Right hindlimb (tissue), 1 donor: Measurements from ENCODE around the gene CRACDL.

Experiments
- DNase-seq: peaks from one replicate; pipeline ENCODE4 v3.0.0-alpha.2; 2018

Gene CRACDL

GRCh38 chr2:98847853-98848252, 88.2 kb downstream of the CRACDL start:
- DNase-seq, result no peak

DNA sequence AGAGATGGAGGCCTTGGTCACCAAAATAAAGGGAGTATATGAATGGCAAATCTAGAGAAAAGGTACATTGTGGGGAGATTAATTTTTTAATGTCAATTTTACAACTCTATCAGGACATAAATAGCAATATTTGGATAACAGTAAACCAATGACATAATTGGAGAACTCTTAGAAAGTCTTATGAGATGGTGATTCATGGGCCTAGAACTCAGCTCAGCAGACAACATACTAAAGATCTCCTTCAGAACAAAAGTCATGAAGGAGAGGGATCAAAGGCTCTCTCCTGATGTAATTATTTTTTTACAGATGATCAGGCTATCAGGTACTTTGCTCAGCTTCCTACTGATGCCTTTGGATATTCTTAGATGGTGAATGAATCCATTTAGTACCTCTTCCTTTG, 90.0 kb downstream of the CRACDL start:
- DNase-seq, result no peak

DNA sequence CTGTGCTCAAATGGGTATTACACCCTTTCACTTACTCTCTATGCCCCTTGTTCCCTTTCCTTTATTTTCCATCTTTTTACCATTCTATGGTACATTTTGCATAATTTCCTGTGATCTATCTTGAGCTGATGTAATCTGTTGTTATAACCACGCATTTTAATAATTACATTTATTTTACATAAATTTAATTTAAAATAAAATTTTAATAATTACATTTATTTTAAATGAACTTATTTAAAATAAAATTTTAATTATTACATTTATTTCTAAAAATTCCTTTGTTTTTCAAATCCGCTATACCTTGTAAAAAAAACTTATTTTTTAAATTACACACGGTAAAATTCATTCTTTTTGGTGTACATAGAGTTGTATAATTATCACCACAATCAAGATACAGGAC, 93.9 kb downstream of the CRACDL start:
- DNase-seq, result no peak

DNA sequence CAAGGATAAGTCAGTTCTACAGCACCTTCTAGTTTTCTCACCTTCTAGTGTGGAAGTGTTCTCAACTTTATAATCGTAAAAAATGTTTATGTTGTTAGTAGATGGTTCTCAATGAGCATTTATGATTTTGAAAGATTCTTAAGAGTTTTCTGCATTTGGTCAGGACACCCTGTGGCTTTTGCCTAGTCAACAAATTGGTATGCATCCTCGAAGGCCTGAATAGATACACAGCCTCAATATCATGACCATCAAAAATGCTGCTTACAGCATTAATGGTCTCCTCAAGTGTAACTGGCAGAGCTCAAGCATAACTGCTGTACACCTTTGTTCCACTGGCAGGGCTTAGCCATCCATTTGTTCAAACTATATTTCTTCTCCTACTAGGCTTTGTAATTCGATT, 96.7 kb downstream of the CRACDL start:
- DNase-seq, result no peak

- DNase-seq, result no peak
Measured at GRCh38 chr2:98835831-98836385, 100.1 kb downstream of the CRACDL start.

DNA sequence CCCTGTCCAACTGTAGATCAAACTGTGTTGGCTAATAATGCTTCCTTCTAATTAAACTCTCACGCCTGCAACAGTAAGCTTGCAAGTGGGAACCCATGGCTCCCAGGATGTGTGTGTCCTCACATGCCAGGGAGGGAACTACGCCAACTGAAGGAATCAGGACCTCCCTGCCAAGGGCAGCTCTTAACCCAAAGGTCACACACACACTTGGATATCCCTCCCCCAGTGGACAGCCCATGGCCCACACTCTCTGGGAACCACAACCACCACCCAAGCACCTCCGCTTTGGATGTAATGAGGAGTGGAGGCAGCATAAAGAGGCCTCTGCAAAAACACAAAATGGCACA, 102.1 kb downstream of the CRACDL start:
- no peak for DNase-seq

GRCh38 chr2:98833172-98833916, 102.7 kb downstream of the CRACDL start:
- no peak for DNase-seq

DNA sequence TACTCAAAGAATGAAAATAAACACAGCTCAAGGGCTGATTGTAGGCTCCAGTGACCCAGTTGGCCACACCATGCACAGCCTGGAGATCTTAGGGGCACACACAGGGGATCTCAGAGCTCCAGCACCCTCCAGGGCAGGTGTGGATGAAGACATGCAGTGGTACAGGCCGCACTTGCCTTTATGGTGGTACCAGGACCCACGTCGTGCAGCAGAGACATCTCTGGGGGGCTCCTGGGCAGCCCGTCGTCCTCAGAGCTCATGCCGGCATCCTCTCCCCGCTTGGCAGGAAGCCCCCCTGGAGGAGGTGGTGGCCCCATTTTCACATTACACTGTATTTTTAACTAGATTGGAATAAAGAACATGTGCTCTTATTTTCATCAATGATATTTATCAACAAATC, 103.9 kb downstream of the CRACDL start:
- DNase-seq, result no peak

- no peak for DNase-seq
Measured at GRCh38 chr2:98830571-98831145, 105.4 kb downstream of the CRACDL start.

DNA sequence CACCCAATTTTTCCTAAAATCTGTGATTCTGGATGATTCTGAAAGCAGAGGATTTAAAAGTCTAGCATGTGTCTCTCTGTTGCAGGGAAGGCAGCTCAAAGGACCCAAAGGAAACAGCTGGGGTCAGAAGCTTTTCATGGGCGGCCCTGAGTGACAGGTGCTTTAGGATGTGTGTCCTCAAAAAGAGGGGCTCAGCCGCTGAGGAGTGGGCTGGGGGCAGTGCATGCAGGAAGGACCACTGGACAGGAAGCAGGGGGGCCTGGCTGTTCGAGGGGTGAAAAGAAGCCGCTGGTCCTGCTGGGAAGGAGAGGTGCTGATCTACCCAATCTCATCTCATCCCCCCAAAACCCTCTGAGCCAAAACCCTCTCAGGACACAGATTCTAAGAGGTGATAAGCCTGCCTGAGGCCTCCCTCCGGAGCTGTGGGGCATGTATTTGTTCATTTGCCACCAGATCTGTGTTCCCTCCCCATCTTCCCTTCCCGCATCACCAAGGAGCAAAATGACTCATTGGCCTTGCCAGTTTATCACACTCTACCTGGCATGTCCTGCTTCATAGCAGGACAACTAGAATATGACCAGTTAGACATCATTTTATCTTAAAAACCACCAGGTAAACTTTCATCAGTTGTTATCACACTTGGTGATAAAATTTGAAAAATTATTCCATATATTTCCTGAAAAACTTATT, 106.3 kb downstream of the CRACDL start:
- DNase-seq, result no peak

GRCh38 chr2:98828793-98829371, 107.1 kb downstream of the CRACDL start:
- DNase-seq, result no peak

DNA sequence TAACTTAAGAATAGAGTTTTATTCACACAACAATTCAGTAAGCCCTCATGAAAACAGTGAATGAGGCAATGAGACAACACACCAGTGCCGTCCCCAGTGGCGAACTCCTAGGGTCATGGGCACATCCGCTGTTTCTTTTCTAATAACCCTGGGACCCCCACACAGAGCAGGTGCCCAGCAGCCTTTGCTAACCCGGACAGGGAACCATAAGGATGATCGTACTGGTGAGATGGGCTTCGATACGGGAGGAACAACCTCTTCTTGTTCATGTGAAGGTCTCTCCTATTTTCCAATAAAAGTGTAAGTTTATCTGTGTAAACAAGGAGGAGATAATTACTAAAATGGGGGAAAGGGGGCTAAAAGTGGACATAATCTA, 107.7 kb downstream of the CRACDL start:
- no peak for DNase-seq

GRCh38 chr2:98827625-98828368, 108.2 kb downstream of the CRACDL start:
- no peak for DNase-seq

GRCh38 chr2:98826856-98827255, 109.2 kb downstream of the CRACDL start:
- no peak for DNase-seq

- no peak for DNase-seq
Measured at GRCh38 chr2:98825858-98826257, 110.2 kb downstream of the CRACDL start.

DNA sequence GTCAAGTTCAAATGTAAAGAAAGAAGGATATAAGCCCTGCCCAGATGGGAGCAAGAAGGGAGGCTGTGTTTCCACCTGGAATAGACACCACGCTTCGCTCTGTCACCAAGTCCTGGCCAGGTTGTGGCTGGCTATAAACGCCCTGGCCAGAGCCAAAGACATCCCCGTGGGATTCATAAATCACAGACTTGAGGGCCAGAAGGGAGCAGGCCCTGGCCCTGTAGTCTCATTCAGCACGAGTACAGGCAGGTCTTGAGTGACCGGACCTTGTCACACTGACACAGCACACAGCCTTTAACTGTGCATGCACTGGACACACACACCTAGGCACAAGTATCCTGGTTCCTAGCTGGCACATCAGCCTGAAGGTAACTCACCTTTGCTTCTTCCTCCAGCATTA, 110.6 kb downstream of the CRACDL start:
- DNase-seq, result no peak

GRCh38 chr2:98825020-98825350, 111.0 kb downstream of the CRACDL start:
- no peak for DNase-seq

GRCh38 chr2:98824256-98825019, 111.6 kb downstream of the CRACDL start:
- DNase-seq, result no peak

DNA sequence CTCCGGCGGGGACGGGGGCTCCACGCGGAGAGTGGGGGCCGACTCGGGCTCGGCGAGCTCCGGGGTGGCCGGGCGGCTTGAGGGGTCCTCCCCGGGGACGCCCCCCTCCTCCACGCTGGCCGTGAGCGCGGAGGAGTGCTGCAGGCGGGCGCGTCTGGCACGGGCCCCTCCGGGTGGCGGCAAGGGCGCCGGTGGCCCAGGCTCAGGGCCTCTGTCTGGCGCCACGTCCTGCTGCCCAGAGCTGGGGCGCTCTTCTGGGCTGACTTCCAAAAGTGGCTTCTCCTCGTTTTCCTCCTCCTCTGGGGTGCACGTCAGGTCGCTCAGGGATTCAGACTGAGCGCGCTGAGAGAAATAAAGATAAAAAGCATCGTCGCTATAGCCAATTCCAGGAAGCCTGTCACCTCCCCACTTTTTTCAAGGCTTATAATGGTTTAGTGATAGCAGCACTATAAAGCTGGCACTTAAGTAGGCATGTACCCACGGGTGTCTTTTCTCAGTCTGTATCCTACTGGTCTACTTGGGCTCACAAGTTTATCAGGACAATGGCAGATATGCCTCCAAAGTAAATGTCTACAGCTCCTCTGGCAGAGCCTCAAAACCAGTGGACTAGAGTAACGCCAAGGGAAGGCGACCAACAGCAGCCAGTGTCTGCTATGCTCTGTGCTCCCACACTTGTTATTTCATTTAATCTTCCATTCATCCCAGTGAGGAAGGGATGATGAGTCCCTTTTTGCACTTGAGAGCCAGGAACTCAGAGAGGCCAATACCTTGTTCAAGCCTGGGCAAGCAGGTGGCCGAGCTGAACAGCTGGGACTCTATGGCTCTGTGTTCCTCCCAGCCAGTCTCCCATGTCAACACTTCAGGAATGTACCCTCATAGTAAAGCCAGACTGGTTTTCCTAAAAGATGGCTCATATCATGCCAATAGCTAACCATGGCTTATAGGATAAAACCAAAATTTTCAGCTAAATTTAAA, 112.5 kb downstream of the CRACDL start:
- no peak for DNase-seq

DNA sequence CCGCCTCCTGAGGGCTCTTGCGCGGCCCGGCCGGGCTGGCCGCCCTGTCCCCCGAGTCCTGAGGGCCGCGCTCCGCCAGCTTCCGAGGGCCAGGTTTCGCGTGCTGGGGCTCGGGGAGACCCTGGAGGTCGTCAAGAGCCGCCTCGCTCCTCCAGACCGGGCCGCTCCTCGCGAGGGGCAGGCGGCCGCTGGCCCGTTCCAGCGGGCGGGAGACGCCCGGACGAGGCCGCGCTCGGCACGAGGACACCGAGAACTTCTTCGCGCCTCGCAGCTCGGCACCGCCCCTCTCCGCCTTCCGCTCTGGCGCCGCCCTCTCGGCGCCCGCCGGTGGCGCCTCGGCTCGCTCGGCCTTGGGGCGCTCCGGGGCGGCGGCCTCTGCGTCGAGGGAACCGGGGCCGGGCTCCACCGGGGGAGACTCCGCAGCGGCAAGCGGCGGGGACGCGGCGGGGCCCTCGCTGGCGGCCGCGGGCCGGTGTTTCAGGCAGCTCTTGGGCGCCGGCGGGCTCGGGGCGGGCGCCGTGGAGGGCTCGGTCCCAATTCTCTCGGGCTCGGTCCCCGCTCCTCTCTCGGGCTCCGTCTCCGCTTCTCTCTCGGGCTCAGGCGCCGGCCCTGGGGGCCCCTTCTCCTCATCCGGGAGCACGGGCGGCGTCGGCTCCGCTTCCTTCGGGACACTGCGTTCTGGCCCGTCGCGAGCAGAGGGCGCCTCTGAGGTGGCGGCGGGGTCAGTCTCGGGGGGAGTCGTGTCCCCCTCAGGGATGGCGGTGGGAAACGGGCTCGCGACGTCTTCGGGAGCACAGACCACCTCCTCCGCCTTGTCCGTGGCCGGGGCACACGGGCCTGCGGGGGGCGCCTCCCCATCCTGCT, 113.5 kb downstream of the CRACDL start:
- DNase-seq, result no peak
